A673 (cell line): ENCODE results near the gene SEMA4D.

ENCODE experiments used
- EZH2 ChIP-seq: fragments of 200-600 bp; sonication (generic); IDR thresholded peaks from 2 replicates; pipeline ENCODE4 v1.6.1; 2017; ENCODE audit warnings: borderline replicate concordance, low read depth, mild to moderate bottlenecking, mixed read lengths, antibody characterized with exemption, low read length; ENCODE audit not compliant: poor library complexity, severe bottlenecking
- TF ChIP-seq, protein P1 (sequence below): fragments of 300-800, 200-600 bp; sonication (generic); conservative IDR thresholded peaks from 2 replicates; pipeline ENCODE4 v1.5.1; 2017; ENCODE audit warnings: low read depth, mild to moderate bottlenecking, antibody characterized with exemption, low read length, moderate library complexity, mixed read lengths

DNA sequence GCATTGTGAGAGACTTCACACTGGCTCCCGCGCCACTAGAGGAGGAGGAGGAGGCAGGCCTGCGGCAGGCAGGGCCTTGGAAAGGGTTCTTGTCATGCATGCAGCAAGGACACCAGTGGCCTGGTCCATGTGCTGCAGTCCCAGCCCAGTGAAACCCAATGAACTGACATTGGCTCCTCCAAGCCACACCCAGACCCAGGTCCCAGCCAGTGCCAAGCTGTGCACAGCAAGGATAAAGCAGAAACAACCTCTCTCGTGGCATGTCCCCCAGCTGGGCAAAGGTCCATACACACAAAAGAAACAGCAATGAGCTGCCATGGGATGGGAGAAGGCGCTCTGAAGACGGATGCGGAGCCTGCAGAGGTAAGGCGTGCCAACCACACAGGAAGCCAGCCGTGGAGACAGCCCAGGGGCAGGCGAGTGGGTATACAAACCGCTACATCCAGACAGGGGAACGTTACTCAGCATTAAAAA, 89.2 kb downstream of the SEMA4D start:
- TF ChIP-seq, protein P1, sequence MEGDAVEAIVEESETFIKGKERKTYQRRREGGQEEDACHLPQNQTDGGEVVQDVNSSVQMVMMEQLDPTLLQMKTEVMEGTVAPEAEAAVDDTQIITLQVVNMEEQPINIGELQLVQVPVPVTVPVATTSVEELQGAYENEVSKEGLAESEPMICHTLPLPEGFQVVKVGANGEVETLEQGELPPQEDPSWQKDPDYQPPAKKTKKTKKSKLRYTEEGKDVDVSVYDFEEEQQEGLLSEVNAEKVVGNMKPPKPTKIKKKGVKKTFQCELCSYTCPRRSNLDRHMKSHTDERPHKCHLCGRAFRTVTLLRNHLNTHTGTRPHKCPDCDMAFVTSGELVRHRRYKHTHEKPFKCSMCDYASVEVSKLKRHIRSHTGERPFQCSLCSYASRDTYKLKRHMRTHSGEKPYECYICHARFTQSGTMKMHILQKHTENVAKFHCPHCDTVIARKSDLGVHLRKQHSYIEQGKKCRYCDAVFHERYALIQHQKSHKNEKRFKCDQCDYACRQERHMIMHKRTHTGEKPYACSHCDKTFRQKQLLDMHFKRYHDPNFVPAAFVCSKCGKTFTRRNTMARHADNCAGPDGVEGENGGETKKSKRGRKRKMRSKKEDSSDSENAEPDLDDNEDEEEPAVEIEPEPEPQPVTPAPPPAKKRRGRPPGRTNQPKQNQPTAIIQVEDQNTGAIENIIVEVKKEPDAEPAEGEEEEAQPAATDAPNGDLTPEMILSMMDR: no peak
- no peak for TF ChIP-seq EZH2
